Psoas muscle (tissue), 8 donors: Measurements from ENCODE around the gene SLC38A8. TPM values are rescaled to one million over a fixed set of nuclear protein-coding genes. Genes with fewer than 3 reads are reported as not detected.
A peak's percentile ranks its signal among the peaks of the same experiment; 100 is the strongest.

Source experiments
- ATAC-seq, 4 donors: fragments of 200-7000 bp; cut with Tn5 transposase; one replicate each; pipeline ENCODE4 v1.9.1; 2020; ENCODE audit warnings: moderate library complexity in 3 of 4, mild to moderate bottlenecking in 2 of 4
- DNase-seq, 2 donors: peaks; one replicate each; pipeline ENCODE4 v3.0.0-alpha.2; 2020
- H3K27ac ChIP-seq: fragments of 200-600 bp; one replicate; pipeline ENCODE4 v1.8.0; 2022
- H3K27me3 ChIP-seq, 3 donors: fragments of 200-600 bp in 1 of 3; one replicate each; pipeline versions ENCODE4 v1.6.1 to v1.8.0; 2013 to 2022; ENCODE audit warnings: low read length in 2 of 3, mild to moderate bottlenecking in 2 of 3, moderate library complexity in 1 of 3; ENCODE audit not compliant: insufficient read depth in 3 of 3
- H3K36me3 ChIP-seq, 2 donors: fragments of 200-600 bp in 1 of 2; one replicate each; pipeline versions ENCODE4 v1.6.1 to v1.8.0; 2013 to 2022; ENCODE audit warnings: low read depth in 1 of 2, mild to moderate bottlenecking in 1 of 2, moderate library complexity in 1 of 2; ENCODE audit not compliant: insufficient read depth in 1 of 2
- H3K4me1 ChIP-seq: fragments of 200-600 bp; one replicate; pipeline ENCODE4 v1.8.0; 2022
- H3K4me3 ChIP-seq: fragments of 200-600 bp; one replicate; pipeline ENCODE4 v1.8.0; 2022; ENCODE audit warnings: mild to moderate bottlenecking
- H3K9me3 ChIP-seq: fragments of 200-600 bp; one replicate; pipeline ENCODE4 v1.8.0; 2022
- CTCF ChIP-seq: fragments of 200-600 bp; IDR thresholded peaks from one replicate; pipeline ENCODE4 v1.8.0; 2022; ENCODE audit warnings: antibody characterized with exemption
- WGBS, 3 donors: extraction: QIAGEN DNeasy Blood & Tissue Kit; methylation state at CpG; one replicate each; pipeline versions ENCODE4 v1.1.6 to v1.1.7; 2013; 5-methylcytosine and 5-hydroxymethylcytosine counted together
- intact Hi-C, 2 donors: fragments of 100-400 bp; cut with DNase I; formaldehyde crosslinking; loops; one replicate each; pipeline versions ENCODE4 v1.11.0 to v1.14.2; 2022
- polyA plus RNA-seq, 3 donors: library from polyadenylated mRNA; stranded (reverse); fragments of 200-250 nt; gene quantifications; one replicate each; pipeline ENCODE4 v1.2.3, GENCODE V29; 2013
- total RNA-seq, 4 donors: library from RNA; stranded (reverse); fragmentation: NEBNext Ultra II Directional in 2 of 4; extraction: Animal tissue kit (Norgen Biotek cat#: 25700) in 2 of 4; gene quantifications; one replicate each; pipeline versions ENCODE4 v1.2.1 to v1.2.4, GENCODE V29; 2021 to 2023
- donor health status: healthy with polysubstance abuse.
- donor health status: DM: no; HTN: no; CAD: no; lungs with moderate emphysema.
- donor health status: Bipolar disorder and iron deficiency.
- donor health status: healthy.
- donor health status: DM: yes; HTN: yes; CAD: no.
- donor health status: DM: no; HTN: no; CAD: no.
- donor health status: DM: no; HTN: no; CAD: no.
- donor health status: DM: yes; HTN: yes; CAD: no.

Gene SLC38A8
- total and polyA plus RNA-seq, 7 donors = 0.21 to 0.52 TPM; not detected in 5

GRCh38 chr16:84063980-84064379, 21.4 kb upstream of the SLC38A8 start:
- no peaks in the 10 kb centered on the region for H3K9me3 ChIP-seq
- H3K27me3 ChIP-seq = no peaks in the 10 kb centered on the region
- TF ChIP-seq CTCF = no peak
- no peak overlapping the region for H3K4me3 ChIP-seq
- no peak for ATAC-seq
- H3K4me1 ChIP-seq = no peaks in the 10 kb centered on the region
- H3K27ac ChIP-seq = no peak overlapping the region
- no peak for DNase-seq
- 94 to 95% (median 95%) methylated on average over 4 of the region's 4 CpGs for WGBS, 3 donors
- H3K36me3 ChIP-seq = peaks cover 19 to 100% of the 10 kb centered on the region in 2 donors
- intact Hi-C loops = loop anchor here (2.0 to 5.0 kb wide), 5 partner anchors 97 to 237 kb away; partner anchors contain the start of gene NECAB2 (in 1 of the 2)

- DNase-seq (peak; percentile 80 to 87), ATAC-seq (peak; percentile 84 to 94 (median 88))
- Histone ChIP-seq H3K9me3 (no peaks in the 10 kb centered on the region), H3K27me3 (no peaks in the 10 kb centered on the region), H3K36me3 (peaks cover 16 to 100% of the 10 kb centered on the region in 2 donors), H3K27ac (no peak overlapping the region), H3K4me1 (no peaks in the 10 kb centered on the region), H3K4me3 (no peak overlapping the region)
- intact Hi-C loops = loop anchor here (2.0 to 5.0 kb wide), 4 partner anchors 96 to 236 kb away; partner anchors contain the start of gene NECAB2 (in 1 of the 2)
- WGBS, 3 donors = 45 to 54% (median 46%) methylated on average over 25 of the region's 25 CpGs
- TF ChIP-seq CTCF = peak; percentile 83
Observed at GRCh38 chr16:84062734-84063640, 20.4 kb upstream of the SLC38A8 start.

- Histone ChIP-seq H3K4me3 (no peak overlapping the region), H3K9me3 (no peaks in the 10 kb centered on the region), H3K4me1 (no peaks in the 10 kb centered on the region), H3K36me3 (peaks cover 7 to 100% of the 10 kb centered on the region in 2 donors), H3K27ac (no peak overlapping the region), H3K27me3 (no peaks in the 10 kb centered on the region)
- TF ChIP-seq CTCF = no peak
- DNase-seq (no peak), ATAC-seq (no peak)
- 85 to 94% (median 87%) methylated on average over 7 of the region's 7 CpGs for WGBS, 3 donors
- intact Hi-C loops = loop anchor here (5.0 kb wide), 3 partner anchors 94 to 234 kb away; partner anchors contain the start of gene NECAB2 (in 1 of the 2)
Observed at GRCh38 chr16:84061236-84061819, 18.7 kb upstream of the SLC38A8 start.

- Histone ChIP-seq H3K27me3 (no peaks in the 10 kb centered on the region), H3K9me3 (no peaks in the 10 kb centered on the region), H3K4me1 (no peaks in the 10 kb centered on the region), H3K27ac (no peak overlapping the region), H3K4me3 (no peak overlapping the region), H3K36me3 (peaks cover 6 to 100% of the 10 kb centered on the region in 2 donors)
- DNase-seq (peak in 1 of 2 donors; percentile 28), ATAC-seq (no peak)
- no peak for TF ChIP-seq CTCF
- intact Hi-C loops = loop anchor here (5.0 kb wide), 3 partner anchors 93 to 233 kb away; partner anchors contain the start of gene NECAB2 (in 1 of the 2)
- 92 to 93% (median 92%) methylated on average over 28 of the region's 28 CpGs for WGBS, 3 donors
Observed at GRCh38 chr16:84059946-84060901, 17.6 kb upstream of the SLC38A8 start.
